Measurements from ENCODE around the gene WASF2.

DNA sequence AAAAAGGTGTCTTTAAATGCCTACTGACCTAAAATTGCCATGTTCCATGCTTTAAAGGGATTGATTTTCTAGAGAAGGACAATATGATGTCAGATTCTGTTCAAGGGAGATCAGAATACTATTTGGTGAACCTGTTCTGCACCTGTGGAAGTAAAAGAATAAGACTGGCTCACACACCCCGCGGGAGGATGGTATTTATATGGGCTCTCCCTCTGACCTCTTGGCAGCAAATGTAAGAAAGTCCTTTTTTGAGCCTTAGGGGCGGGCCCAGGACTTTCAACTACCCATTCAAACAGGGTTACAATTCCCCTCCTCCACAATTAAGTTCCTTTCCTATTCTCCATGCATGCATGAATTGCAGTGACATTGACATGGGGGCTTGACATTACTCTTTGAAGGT lies 42.1 kb downstream of the WASF2 start:
- TF ChIP-seq POLR2A (IDR thresholded peaks at IDR 0.05; ENCODE audit: low read depth, low read length) (no peak), TAF1 (IDR thresholded peaks at IDR 0.05; ENCODE audit: low read depth, low read length) (no peak), PAX5 (IDR thresholded peaks at IDR 0.05; ENCODE audit: insufficient read depth, low read length, severe bottlenecking) (no peak)

All from GM12891 (cell line).